Hindlimb muscle (tissue), 1 donor: Measurements from ENCODE around the gene BCL2L11. TPM values are rescaled to one million over a fixed set of nuclear protein-coding genes. Genes with fewer than 3 reads are reported as not detected.

ENCODE experiments used
- DNase-seq: peaks from one replicate; pipeline ENCODE4 v3.0.0-alpha.2; 2013
- polyA plus RNA-seq: library from polyadenylated mRNA; unstranded; fragments of 120-200 nt; gene quantifications from one replicate; pipeline ENCODE4 v1.2.1, GENCODE V29; 2013; ENCODE audit not compliant: insufficient read length

BCL2L11 gene
- polyA plus RNA-seq, 1 donor = 12.6 TPM

GRCh38 chr2:111171337-111171930 lies 50.7 kb downstream of the BCL2L11 start:
- DNase-seq = no peak

GRCh38 chr2:111172666-111173065 lies 52.0 kb downstream of the BCL2L11 start:
- DNase-seq = no peak

- no peak for DNase-seq
Measured at GRCh38 chr2:111173338-111173737, 52.6 kb downstream of the BCL2L11 start.

- DNase-seq = no peak
Measured at GRCh38 chr2:111173856-111174255, 53.1 kb downstream of the BCL2L11 start.

GRCh38 chr2:111175615-111176014 lies 54.9 kb downstream of the BCL2L11 start:
- DNase-seq = no peak

GRCh38 chr2:111176388-111176787 lies 55.7 kb downstream of the BCL2L11 start:
- no peak for DNase-seq

GRCh38 chr2:111176867-111177266 lies 56.2 kb downstream of the BCL2L11 start:
- no peak for DNase-seq

- DNase-seq = no peak
Measured at GRCh38 chr2:111178296-111178695, 57.6 kb downstream of the BCL2L11 start.

- no peak for DNase-seq
Measured at GRCh38 chr2:111178730-111179405, 58.2 kb downstream of the BCL2L11 start.

- no peak for DNase-seq
Measured at GRCh38 chr2:111182121-111182520, 61.4 kb downstream of the BCL2L11 start.

- DNase-seq = no peak
Measured at GRCh38 chr2:111182740-111183139, 62.0 kb downstream of the BCL2L11 start.

GRCh38 chr2:111184725-111185310 lies 64.1 kb downstream of the BCL2L11 start:
- DNase-seq = no peak

GRCh38 chr2:111185361-111186022 lies 64.8 kb downstream of the BCL2L11 start:
- no peak for DNase-seq

- no peak for DNase-seq
Measured at GRCh38 chr2:111186121-111186715, 65.5 kb downstream of the BCL2L11 start.

GRCh38 chr2:111186933-111187332 lies 66.2 kb downstream of the BCL2L11 start:
- DNase-seq = no peak

GRCh38 chr2:111188681-111189080 lies 68.0 kb downstream of the BCL2L11 start:
- DNase-seq = no peak

- DNase-seq = no peak
Measured at GRCh38 chr2:111189106-111189505, 68.4 kb downstream of the BCL2L11 start.

GRCh38 chr2:111190816-111191540 lies 70.3 kb downstream of the BCL2L11 start:
- no peak for DNase-seq

- DNase-seq = no peak
Measured at GRCh38 chr2:111191877-111192276, 71.2 kb downstream of the BCL2L11 start.

- DNase-seq = no peak
Measured at GRCh38 chr2:111192776-111193368, 72.2 kb downstream of the BCL2L11 start.

GRCh38 chr2:111194835-111195621 lies 74.3 kb downstream of the BCL2L11 start:
- no peak for DNase-seq
